Stomach (tissue), 4 donors: ENCODE results near the gene VAV3.

ENCODE experiments used
- CTCF ChIP-seq, 7 experiments: fragments of 450-650 bp in 4 of 7; fragments of 200-600 bp in 3 of 7; sonication (generic) in 3 of 7; IDR thresholded peaks; one replicate each; pipeline ENCODE4 v1.5.1; 2016 to 2019; ENCODE audit warnings: antibody characterized with exemption in 7 of 7, control low read depth in 2 of 7, mild to moderate bottlenecking in 1 of 7
- EP300 ChIP-seq: sonication (generic); formaldehyde crosslinking; IDR thresholded peaks from one replicate; pipeline ENCODE4 v1.6.1; 2017; ENCODE audit warnings: antibody characterized with exemption

DNA sequence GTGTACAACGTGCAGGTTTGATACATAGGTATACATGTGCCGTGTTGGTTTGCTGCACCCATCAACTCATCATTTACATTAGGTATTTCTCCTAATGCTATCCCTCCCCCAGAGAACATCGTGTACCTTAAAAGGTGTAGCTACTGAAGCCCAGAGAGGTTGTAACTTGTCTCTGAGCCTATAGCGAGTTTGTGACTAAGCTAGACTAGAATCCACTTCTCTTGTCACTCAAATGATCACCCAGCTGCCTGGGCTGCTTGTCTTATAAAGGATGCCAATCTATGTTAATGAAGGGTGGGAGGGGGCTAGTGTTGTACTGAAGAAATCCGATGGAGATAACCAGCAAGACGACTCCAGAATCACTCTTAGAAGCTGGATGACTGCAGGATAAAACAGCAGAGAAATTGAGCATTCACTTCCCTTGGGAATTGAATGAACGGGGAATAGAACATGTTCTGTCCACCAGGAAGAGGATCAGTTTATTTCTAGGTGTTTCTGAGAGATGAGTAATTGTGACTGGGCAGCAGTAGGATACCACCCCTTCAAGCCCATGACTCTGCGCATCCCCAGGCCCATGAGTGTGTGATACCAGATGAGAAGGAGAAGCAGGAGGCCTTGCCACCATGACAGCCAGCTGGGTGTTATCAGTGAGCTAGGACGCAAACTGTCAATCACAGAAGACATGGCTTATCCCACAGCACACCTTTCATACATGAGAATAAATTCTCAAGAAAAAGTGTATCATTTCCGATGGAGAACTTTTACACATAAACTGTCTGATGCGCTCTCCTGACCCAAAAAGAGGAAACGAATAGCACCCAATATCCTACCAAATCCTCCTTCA is 433.7 kb downstream of the VAV3 start:
- TF ChIP-seq EP300 (no peak), CTCF (IDR thresholded peaks at IDR 0.05) (no peak)
